Transverse colon (tissue), 4 donors: ENCODE data around the gene SLIT3. TPM values are rescaled to one million over a fixed set of nuclear protein-coding genes. Genes with fewer than 3 reads are reported as not detected.

Experiments
- DNase-seq: peaks from one replicate; pipeline ENCODE4 v3.0.0-alpha.2; 2019
- H3K27ac ChIP-seq, 4 donors: fragments of 200-600 bp; sonication (generic); 2 replicates each; pipeline ENCODE4 v1.5.1; 2016 to 2018; ENCODE audit warnings: inconsistent platforms in 4 of 4
- H3K27me3 ChIP-seq: fragments of 200-600 bp; sonication (generic); 2 replicates; pipeline ENCODE4 v1.5.1; 2017; ENCODE audit warnings: inconsistent platforms
- H3K36me3 ChIP-seq, 4 donors: fragments of 200-600 bp; sonication (generic); 2 replicates each; pipeline ENCODE4 v1.5.1; 2017 to 2019; ENCODE audit warnings: inconsistent platforms in 4 of 4
- H3K4me1 ChIP-seq, 4 donors: fragments of 200-600 bp; sonication (generic); 2 replicates each; pipeline ENCODE4 v1.5.1; 2017 to 2020; ENCODE audit warnings: inconsistent platforms in 4 of 4
- H3K4me3 ChIP-seq, 4 donors: fragments of 200-600 bp; sonication (generic); 1 replicate in 1 of 4; 2 replicates in 3 of 4; pipeline versions ENCODE4 v1.5.1 to v1.6.1; 2017 to 2019; ENCODE audit warnings: inconsistent platforms in 4 of 4
- H3K9me3 ChIP-seq, 2 donors: fragments of 200-600 bp; sonication (generic); 2 replicates each; pipeline ENCODE4 v1.5.1; 2017 to 2019; ENCODE audit warnings: inconsistent platforms in 2 of 2
- EP300 ChIP-seq: sonication (generic); formaldehyde crosslinking; IDR thresholded peaks from one replicate; pipeline ENCODE4 v1.6.1; 2017; ENCODE audit warnings: antibody characterized with exemption, low read depth
- POLR2A ChIP-seq: fragments of 450-650 bp; IDR thresholded peaks from one replicate; pipeline ENCODE4 v1.6.1; 2016; ENCODE audit warnings: antibody characterized with exemption, mild to moderate bottlenecking, moderate library complexity
- POLR2AphosphoS5 ChIP-seq, 3 donors: sonication (generic); formaldehyde crosslinking; IDR thresholded peaks; one replicate each; pipeline ENCODE4 v1.6.1; 2016; ENCODE audit warnings: antibody characterized with exemption in 3 of 3
- WGBS, 2 donors: methylation state at CpG; one replicate each; pipeline ENCODE4 v1.1.5; 2018; ENCODE audit warnings: low coverage in 1 of 2; 5-methylcytosine and 5-hydroxymethylcytosine counted together
- in situ Hi-C, 4 donors: fragments of 200-750 bp; cut with MboI; loops; one replicate each; pipeline versions ENCODE4 v1.15.0 to v1.15.1; 2017; ENCODE audit warnings: low sequenced_read_pairs in 3 of 4, low pct_ligation_motif_present in 1 of 4, low pct_unique_long_range_greater_than_20kb in 1 of 4
- intact Hi-C: fragments of 100-400 bp; cut with DNase I; formaldehyde crosslinking; loops from one replicate; pipeline ENCODE4 v1.15.1; 2023; ENCODE audit warnings: low total_unique reads
- total RNA-seq, 4 donors: library from RNA; depleted of rRNA; stranded (reverse); fragments of >200 nt; gene quantifications; one replicate each; pipeline ENCODE4 v1.1.0, GENCODE V29; 2016
- TF ChIP-seq, protein P1 (sequence below), 5 experiments: fragments of 200-600 bp in 3 of 5; fragments of 450-650 bp in 2 of 5; sonication (generic) in 3 of 5; IDR thresholded peaks; 1 replicate in 2 of 5; 2 replicates in 3 of 5; pipeline ENCODE4 v1.5.1; 2016 to 2017; ENCODE audit warnings: antibody characterized with exemption in 5 of 5, inconsistent platforms in 3 of 5, mild to moderate bottlenecking in 2 of 5, moderate library complexity in 1 of 5

The SLIT3 gene
- total RNA-seq, 4 donors from 2014 or later = 6.7 to 60.5 (median 9.6) TPM

DNA sequence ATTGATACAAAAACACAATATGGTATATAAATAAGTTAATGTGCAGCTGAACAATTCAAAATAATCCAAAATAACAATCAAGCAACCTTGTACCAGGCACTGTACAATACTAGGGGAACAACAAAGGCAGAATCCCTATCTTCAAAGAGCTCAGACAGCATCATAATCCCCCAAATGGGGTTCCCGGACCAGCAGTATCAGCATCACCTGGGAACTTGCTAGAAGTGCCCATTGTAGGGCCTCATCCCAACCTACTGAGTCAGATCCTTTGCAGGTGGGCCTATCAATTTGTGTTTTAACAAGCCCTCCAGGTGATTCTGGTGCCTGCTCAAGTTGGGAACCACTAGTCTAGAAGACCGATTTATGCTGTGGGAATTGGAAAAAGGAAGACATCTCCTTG lies 27.1 kb downstream of the SLIT3 start:
- no peaks in the 10 kb centered on the region for H3K27me3 ChIP-seq
- H3K9me3 ChIP-seq = no peaks in the 10 kb centered on the region
- H3K27ac ChIP-seq = no peak overlapping the region
- TF ChIP-seq EP300 (no peak), POLR2AphosphoS5 (IDR thresholded peaks at IDR 0.05) (no peak), POLR2A (no peak)
- TF ChIP-seq, protein P1, sequence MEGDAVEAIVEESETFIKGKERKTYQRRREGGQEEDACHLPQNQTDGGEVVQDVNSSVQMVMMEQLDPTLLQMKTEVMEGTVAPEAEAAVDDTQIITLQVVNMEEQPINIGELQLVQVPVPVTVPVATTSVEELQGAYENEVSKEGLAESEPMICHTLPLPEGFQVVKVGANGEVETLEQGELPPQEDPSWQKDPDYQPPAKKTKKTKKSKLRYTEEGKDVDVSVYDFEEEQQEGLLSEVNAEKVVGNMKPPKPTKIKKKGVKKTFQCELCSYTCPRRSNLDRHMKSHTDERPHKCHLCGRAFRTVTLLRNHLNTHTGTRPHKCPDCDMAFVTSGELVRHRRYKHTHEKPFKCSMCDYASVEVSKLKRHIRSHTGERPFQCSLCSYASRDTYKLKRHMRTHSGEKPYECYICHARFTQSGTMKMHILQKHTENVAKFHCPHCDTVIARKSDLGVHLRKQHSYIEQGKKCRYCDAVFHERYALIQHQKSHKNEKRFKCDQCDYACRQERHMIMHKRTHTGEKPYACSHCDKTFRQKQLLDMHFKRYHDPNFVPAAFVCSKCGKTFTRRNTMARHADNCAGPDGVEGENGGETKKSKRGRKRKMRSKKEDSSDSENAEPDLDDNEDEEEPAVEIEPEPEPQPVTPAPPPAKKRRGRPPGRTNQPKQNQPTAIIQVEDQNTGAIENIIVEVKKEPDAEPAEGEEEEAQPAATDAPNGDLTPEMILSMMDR (IDR thresholded peaks at IDR 0.05) = no peak
- no peak for DNase-seq
- intact Hi-C loops = no loop called here
- H3K4me1 ChIP-seq = no peaks in the 10 kb centered on the region
- in situ Hi-C loops = no loop called here
- H3K36me3 ChIP-seq = no peaks in the 10 kb centered on the region
- 71 to 84% methylated on average over 1 to 2 of the region's 2 CpGs for WGBS, 2 donors
- H3K4me3 ChIP-seq = no peak overlapping the region

DNA sequence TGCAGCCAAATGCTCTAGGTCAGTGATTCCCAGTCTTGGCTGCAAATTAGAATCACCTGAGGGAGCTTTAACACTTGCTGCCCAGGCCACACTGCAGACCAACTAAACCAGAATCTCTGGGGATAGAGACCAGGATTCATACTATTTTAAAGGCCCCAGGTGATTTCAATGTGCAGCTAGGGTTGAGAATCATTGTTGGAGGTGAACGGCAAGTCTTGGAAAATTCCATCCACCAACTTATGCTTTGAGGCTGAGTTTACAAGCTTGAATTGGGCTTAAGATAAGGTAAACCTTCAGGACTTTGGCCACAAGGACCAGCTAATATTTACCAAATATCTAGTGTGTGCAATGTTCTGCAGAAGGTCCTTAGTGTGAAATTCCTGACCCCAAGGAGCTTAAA lies 27.5 kb downstream of the SLIT3 start:
- intact Hi-C loops (no loop called here), in situ Hi-C loops (no loop called here)
- H3K9me3 ChIP-seq = no peaks in the 10 kb centered on the region
- no peak for DNase-seq
- no peaks in the 10 kb centered on the region for H3K27me3 ChIP-seq
- H3K36me3 ChIP-seq = no peaks in the 10 kb centered on the region
- 82% methylated on average over 1 of the region's 1 CpG; no CpG with 5 or more reads in 1 of the 2 donors for WGBS, 2 donors
- peaks cover 0 to under 1% (median 0%) of the 10 kb centered on the region in 4 donors for H3K4me1 ChIP-seq
- H3K27ac ChIP-seq = no peak overlapping the region
- no peak overlapping the region for H3K4me3 ChIP-seq
- TF ChIP-seq EP300 = no peak
- no peak for TF ChIP-seq POLR2A
- TF ChIP-seq, protein P1 (IDR thresholded peaks at IDR 0.05) = no peak
- TF ChIP-seq POLR2AphosphoS5 (IDR thresholded peaks at IDR 0.05) = no peak

DNA sequence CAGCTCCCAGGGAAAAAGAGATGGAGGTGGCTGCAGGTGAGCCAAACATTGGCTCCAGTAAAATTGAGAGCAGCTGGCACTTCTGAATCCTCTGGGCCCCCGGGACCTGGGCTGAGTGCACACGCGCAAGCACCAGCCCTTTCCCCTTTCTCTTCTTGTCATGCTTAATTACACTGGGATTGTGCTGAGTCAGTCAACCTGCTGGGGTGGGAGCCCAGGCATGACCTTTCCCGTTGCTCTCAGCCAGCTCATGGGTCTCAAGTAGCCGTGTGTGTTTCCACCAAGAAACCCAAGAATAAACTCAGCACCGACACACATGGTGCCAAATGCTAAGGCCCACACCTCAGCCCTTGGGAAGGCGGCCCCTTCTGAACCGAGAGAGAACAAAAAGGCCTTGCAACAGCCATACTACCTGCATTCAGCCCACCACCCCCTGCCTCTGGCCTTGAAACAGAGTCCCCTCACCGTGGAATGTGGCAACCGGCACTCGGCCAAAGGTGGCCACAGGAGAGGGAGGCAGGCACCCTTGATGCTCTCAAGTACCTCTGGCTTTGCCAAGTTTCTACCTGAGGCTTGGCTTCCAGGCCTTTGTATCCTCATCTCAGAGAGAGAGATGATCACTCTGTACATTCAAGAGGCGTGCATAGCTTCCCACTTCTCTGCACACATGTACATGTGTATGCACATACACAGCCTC lies 28.1 kb downstream of the SLIT3 start:
- in situ Hi-C loops = no loop called here
- WGBS, 2 donors = 60 to 82% methylated on average over 1 to 12 of the region's 12 CpGs

DNA sequence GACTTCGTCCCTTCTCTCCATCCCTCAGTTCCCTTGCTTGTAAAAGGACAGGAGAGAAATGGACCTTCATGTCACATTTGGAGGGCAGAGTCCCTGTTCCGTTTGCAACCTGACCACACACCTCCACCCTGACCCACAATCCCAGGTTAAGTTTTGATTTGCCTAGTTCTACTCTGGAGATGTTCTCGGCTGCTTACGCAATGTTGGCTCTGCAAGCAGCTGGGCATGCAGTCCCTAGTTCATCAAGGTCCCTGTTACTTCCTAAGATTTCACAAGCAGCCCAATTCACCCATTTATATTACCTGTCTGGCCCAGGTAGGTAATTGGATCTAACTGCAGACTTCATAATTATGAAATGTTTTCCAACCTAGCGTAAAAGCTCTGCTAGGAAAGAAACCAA lies 28.8 kb downstream of the SLIT3 start:
- no peak for DNase-seq
- Histone ChIP-seq H3K4me3 (no peak overlapping the region), H3K9me3 (no peaks in the 10 kb centered on the region), H3K36me3 (no peaks in the 10 kb centered on the region), H3K4me1 (peaks cover 0 to 4% (median 0%) of the 10 kb centered on the region in 4 donors), H3K27me3 (no peaks in the 10 kb centered on the region), H3K27ac (no peak overlapping the region)
- 83 to 84% methylated on average over 4 to 5 of the region's 5 CpGs for WGBS, 2 donors
- in situ Hi-C loops = no loop called here
- TF ChIP-seq POLR2AphosphoS5 (IDR thresholded peaks at IDR 0.05) (no peak), EP300 (no peak), POLR2A (no peak)
- TF ChIP-seq, protein P1 (IDR thresholded peaks at IDR 0.05) = no peak
- intact Hi-C loops = no loop called here

More for the DNA sequence above, 28.1 kb downstream of the SLIT3 start:
- peaks cover 0 to 4% (median 0%) of the 10 kb centered on the region in 4 donors for H3K4me1 ChIP-seq
- H3K36me3 ChIP-seq = no peaks in the 10 kb centered on the region
- H3K4me3 ChIP-seq = no peak overlapping the region
- no peak overlapping the region for H3K27ac ChIP-seq
- DNase-seq = no peak
- no peak for TF ChIP-seq EP300
- TF ChIP-seq, protein P1 (IDR thresholded peaks at IDR 0.05) = no peak
- no peak for TF ChIP-seq POLR2AphosphoS5 (IDR thresholded peaks at IDR 0.05)
- no peak for TF ChIP-seq POLR2A
- H3K9me3 ChIP-seq = no peaks in the 10 kb centered on the region
- intact Hi-C loops = no loop called here
- H3K27me3 ChIP-seq = no peaks in the 10 kb centered on the region
